ENCODE measurements around the gene CCNB1. TPM values are rescaled to one million over a fixed set of nuclear protein-coding genes. Genes with fewer than 3 reads are reported as not detected.

Gene CCNB1
- polyA plus RNA-seq, 1 donor from 2014 or later, result 13.0 TPM

GRCh38 chr5:69158039-69158438 is 8.9 kb upstream of the CCNB1 start:
- Histone ChIP-seq H3K4me2 (ENCODE audit: low read length) (no peak overlapping the region), H3K9me2 (ENCODE audit: insufficient read depth, low read length) (no peaks in the 10 kb centered on the region), H3K9me3 (ENCODE audit: low read length) (no peaks in the 10 kb centered on the region), H3K79me2 (replicated peaks; ENCODE audit: insufficient read depth, low read length) (no peaks in the 10 kb centered on the region), H4K20me1 (ENCODE audit: insufficient read depth) (no peaks in the 10 kb centered on the region), H3K4me3 (ENCODE audit: low read length) (no peak overlapping the region), H3F3A (ENCODE audit: insufficient read depth, low read length, poor library complexity, severe bottlenecking) (no peaks in the 10 kb centered on the region), H3K27me3 (ENCODE audit: insufficient read depth, low read depth, low read length) (no peaks in the 10 kb centered on the region), H3K36me3 (ENCODE audit: insufficient read depth, low read length) (no peaks in the 10 kb centered on the region), H3K27ac (ENCODE audit: low read length) (no peak overlapping the region), H2AFZ (ENCODE audit: low read depth, low read length) (no peak overlapping the region), H3K9ac (ENCODE audit: low read length) (no peak overlapping the region)
- TF ChIP-seq RAD21 (conservative IDR thresholded peaks at IDR 0.05) (no peak), EZH2 (IDR thresholded peaks at IDR 0.05; ENCODE audit: borderline replicate concordance, insufficient read depth, low read length, poor library complexity, severe bottlenecking) (no peak), REST (IDR thresholded peaks at IDR 0.05; ENCODE audit: borderline replicate concordance) (no peak), SMC3 (conservative IDR thresholded peaks at IDR 0.05; ENCODE audit: poor library complexity) (no peak), POLR2AphosphoS5 (IDR thresholded peaks at IDR 0.05) (no peak), TAF1 (IDR thresholded peaks at IDR 0.05; ENCODE audit: low read depth) (no peak), EP300 (conservative IDR thresholded peaks at IDR 0.05; ENCODE audit: poor library complexity, severe bottlenecking) (no peak), MXI1 (conservative IDR thresholded peaks at IDR 0.05; ENCODE audit: poor library complexity, severe bottlenecking) (no peak)
- TF ChIP-seq, protein P1, sequence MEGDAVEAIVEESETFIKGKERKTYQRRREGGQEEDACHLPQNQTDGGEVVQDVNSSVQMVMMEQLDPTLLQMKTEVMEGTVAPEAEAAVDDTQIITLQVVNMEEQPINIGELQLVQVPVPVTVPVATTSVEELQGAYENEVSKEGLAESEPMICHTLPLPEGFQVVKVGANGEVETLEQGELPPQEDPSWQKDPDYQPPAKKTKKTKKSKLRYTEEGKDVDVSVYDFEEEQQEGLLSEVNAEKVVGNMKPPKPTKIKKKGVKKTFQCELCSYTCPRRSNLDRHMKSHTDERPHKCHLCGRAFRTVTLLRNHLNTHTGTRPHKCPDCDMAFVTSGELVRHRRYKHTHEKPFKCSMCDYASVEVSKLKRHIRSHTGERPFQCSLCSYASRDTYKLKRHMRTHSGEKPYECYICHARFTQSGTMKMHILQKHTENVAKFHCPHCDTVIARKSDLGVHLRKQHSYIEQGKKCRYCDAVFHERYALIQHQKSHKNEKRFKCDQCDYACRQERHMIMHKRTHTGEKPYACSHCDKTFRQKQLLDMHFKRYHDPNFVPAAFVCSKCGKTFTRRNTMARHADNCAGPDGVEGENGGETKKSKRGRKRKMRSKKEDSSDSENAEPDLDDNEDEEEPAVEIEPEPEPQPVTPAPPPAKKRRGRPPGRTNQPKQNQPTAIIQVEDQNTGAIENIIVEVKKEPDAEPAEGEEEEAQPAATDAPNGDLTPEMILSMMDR (IDR thresholded peaks at IDR 0.05; ENCODE audit: poor library complexity, severe bottlenecking), result no peak

GRCh38 chr5:69160651-69161050 is 6.3 kb upstream of the CCNB1 start:
- Histone ChIP-seq H3K27ac (ENCODE audit: low read length) (no peak overlapping the region), H2AFZ (ENCODE audit: low read depth, low read length) (no peak overlapping the region), H3K4me3 (ENCODE audit: low read length) (no peak overlapping the region), H3K9ac (ENCODE audit: low read length) (no peak overlapping the region), H3K9me3 (ENCODE audit: low read length) (no peaks in the 10 kb centered on the region), H3K4me2 (ENCODE audit: low read length) (no peak overlapping the region), H3K9me2 (ENCODE audit: insufficient read depth, low read length) (no peaks in the 10 kb centered on the region), H3K27me3 (ENCODE audit: insufficient read depth, low read depth, low read length) (no peaks in the 10 kb centered on the region), H3F3A (ENCODE audit: insufficient read depth, low read length, poor library complexity, severe bottlenecking) (no peaks in the 10 kb centered on the region), H3K36me3 (ENCODE audit: insufficient read depth, low read length) (no peaks in the 10 kb centered on the region), H4K20me1 (ENCODE audit: insufficient read depth) (no peaks in the 10 kb centered on the region), H3K79me2 (replicated peaks; ENCODE audit: insufficient read depth, low read length) (no peaks in the 10 kb centered on the region)
- TF ChIP-seq RAD21 (conservative IDR thresholded peaks at IDR 0.05) (no peak), EP300 (conservative IDR thresholded peaks at IDR 0.05; ENCODE audit: poor library complexity, severe bottlenecking) (no peak), TAF1 (IDR thresholded peaks at IDR 0.05; ENCODE audit: low read depth) (no peak), SMC3 (conservative IDR thresholded peaks at IDR 0.05; ENCODE audit: poor library complexity) (no peak), REST (IDR thresholded peaks at IDR 0.05; ENCODE audit: borderline replicate concordance) (no peak), EZH2 (IDR thresholded peaks at IDR 0.05; ENCODE audit: borderline replicate concordance, insufficient read depth, low read length, poor library complexity, severe bottlenecking) (no peak), MXI1 (conservative IDR thresholded peaks at IDR 0.05; ENCODE audit: poor library complexity, severe bottlenecking) (no peak), POLR2AphosphoS5 (IDR thresholded peaks at IDR 0.05) (no peak)
- TF ChIP-seq, protein P1 (IDR thresholded peaks at IDR 0.05; ENCODE audit: poor library complexity, severe bottlenecking), result no peak

All from neural cell (in vitro differentiated cells).